Colonic mucosa (tissue), 4 donors: ENCODE measurements around the gene TNK2. TPM values are rescaled to one million over a fixed set of nuclear protein-coding genes. Genes with fewer than 3 reads are reported as not detected.
A peak's percentile ranks its signal among the peaks of the same experiment; 100 is the strongest.

Source experiments
- DNase-seq: peaks from one replicate; pipeline ENCODE4 v3.0.0-alpha.2; 2020
- H3K27ac ChIP-seq: fragments of 200-600 bp; one replicate; pipeline ENCODE4 v1.8.0; 2021
- H3K27me3 ChIP-seq: fragments of 200-600 bp; one replicate; pipeline ENCODE4 v1.8.0; 2021
- H3K36me3 ChIP-seq: fragments of 200-600 bp; one replicate; pipeline ENCODE4 v1.8.0; 2021
- H3K4me1 ChIP-seq: fragments of 200-600 bp; one replicate; pipeline ENCODE4 v1.8.0; 2021; ENCODE audit warnings: mild to moderate bottlenecking
- H3K4me3 ChIP-seq: fragments of 200-600 bp; one replicate; pipeline ENCODE4 v1.8.0; 2021
- H3K9ac ChIP-seq, 2 donors: one replicate each; pipeline ENCODE4 v1.7.0; 2013; ENCODE audit warnings: control low read depth in 2 of 2, low read depth in 2 of 2, low read length in 2 of 2
- H3K9me3 ChIP-seq: fragments of 200-600 bp; one replicate; pipeline ENCODE4 v1.8.0; 2021
- CTCF ChIP-seq: fragments of 200-600 bp; IDR thresholded peaks from one replicate; pipeline ENCODE4 v1.8.0; 2022; ENCODE audit warnings: antibody characterized with exemption, mild to moderate bottlenecking
- intact Hi-C: fragments of 100-400 bp; cut with DNase I; formaldehyde crosslinking; loops from one replicate; pipeline ENCODE4 v1.14.1; 2022
- total RNA-seq, 2 donors: library from RNA; stranded (reverse); fragmentation: NEBNext Ultra II Directional in 1 of 2; extraction: Animal tissue kit (Norgen Biotek cat#: 25700) in 1 of 2; gene quantifications; one replicate each; pipeline ENCODE4 v1.2.1, GENCODE V29; 2021
- donor health status: healthy.
- donor health status: DM: no; HTN: no; CAD: no.
- donor health status: DM: no; HTN: no; CAD: no.

TNK2 gene
- total RNA-seq, 2 donors from 2014 or later = 23.8 to 28.5 TPM

- Histone ChIP-seq H3K9ac (peak overlapping the region in 1 of 2 donors; percentile 0), H3K27me3 (no peaks in the 10 kb centered on the region), H3K27ac (no peak overlapping the region), H3K36me3 (no peaks in the 10 kb centered on the region), H3K4me1 (peaks cover 5% of the 10 kb centered on the region), H3K4me3 (no peak overlapping the region), H3K9me3 (no peaks in the 10 kb centered on the region)
- intact Hi-C loops = no loop called here
- no peak for TF ChIP-seq CTCF
- peak; percentile 73 for DNase-seq
Observed at GRCh38 chr3:195885036-195885891, 23.1 kb downstream of the TNK2 start.

- DNase-seq = no peak
- TF ChIP-seq CTCF = no peak
- Histone ChIP-seq H3K27me3 (no peaks in the 10 kb centered on the region), H3K36me3 (no peaks in the 10 kb centered on the region), H3K4me1 (peaks cover 5% of the 10 kb centered on the region), H3K4me3 (no peak overlapping the region), H3K9ac (no peak overlapping the region), H3K27ac (no peak overlapping the region), H3K9me3 (no peaks in the 10 kb centered on the region)
- intact Hi-C loops = no loop called here
Observed at GRCh38 chr3:195884691-195885035, 23.7 kb downstream of the TNK2 start.

GRCh38 chr3:195883801-195884200 is 24.6 kb downstream of the TNK2 start:
- DNase-seq = no peak
- Histone ChIP-seq H3K27ac (no peak overlapping the region), H3K4me3 (no peak overlapping the region), H3K27me3 (no peaks in the 10 kb centered on the region), H3K36me3 (no peaks in the 10 kb centered on the region), H3K9me3 (no peaks in the 10 kb centered on the region), H3K4me1 (peaks cover 5% of the 10 kb centered on the region), H3K9ac (no peak overlapping the region)
- intact Hi-C loops = no loop called here
- no peak for TF ChIP-seq CTCF

GRCh38 chr3:195883160-195883559 is 25.2 kb downstream of the TNK2 start:
- TF ChIP-seq CTCF = no peak
- intact Hi-C loops = no loop called here
- no peak overlapping the region for H3K4me3 ChIP-seq
- no peaks in the 10 kb centered on the region for H3K9me3 ChIP-seq
- no peaks in the 10 kb centered on the region for H3K27me3 ChIP-seq
- peaks cover 5% of the 10 kb centered on the region for H3K4me1 ChIP-seq
- H3K9ac ChIP-seq = no peak overlapping the region
- no peaks in the 10 kb centered on the region for H3K36me3 ChIP-seq
- no peak for DNase-seq
- no peak overlapping the region for H3K27ac ChIP-seq

GRCh38 chr3:195882002-195882441 is 26.3 kb downstream of the TNK2 start:
- intact Hi-C loops = no loop called here
- Histone ChIP-seq H3K4me1 (peaks cover 9% of the 10 kb centered on the region), H3K27ac (no peak overlapping the region), H3K9ac (no peak overlapping the region), H3K36me3 (no peaks in the 10 kb centered on the region), H3K9me3 (no peaks in the 10 kb centered on the region), H3K27me3 (no peaks in the 10 kb centered on the region), H3K4me3 (no peak overlapping the region)
- no peak for DNase-seq
- no peak for TF ChIP-seq CTCF
